KG1 (cell line): ENCODE measurements around the gene MAPKAPK3.
A peak's percentile ranks its signal among the peaks of the same experiment; 100 is the strongest.

Experiments used
- DNase-seq: peaks from one replicate; lab custom pipeline; 2025; lab: John Stamatoyannopoulos, UW

The MAPKAPK3 gene

GRCh38 chr3:50587806-50588758 is 28.9 kb upstream of the MAPKAPK3 start:
- DNase-seq: no peak

- DNase-seq: no peak
Measured at GRCh38 chr3:50588759-50589433, 28.1 kb upstream of the MAPKAPK3 start.

GRCh38 chr3:50591196-50591741 is 25.7 kb upstream of the MAPKAPK3 start:
- DNase-seq: no peak

GRCh38 chr3:50592568-50592967 is 24.4 kb upstream of the MAPKAPK3 start:
- DNase-seq: no peak

GRCh38 chr3:50594253-50594785 is 22.6 kb upstream of the MAPKAPK3 start:
- no peak for DNase-seq

GRCh38 chr3:50599115-50599715 is 17.7 kb upstream of the MAPKAPK3 start:
- DNase-seq: no peak

- DNase-seq: no peak
Measured at GRCh38 chr3:50599716-50600118, 17.2 kb upstream of the MAPKAPK3 start.

GRCh38 chr3:50600141-50600753 is 16.7 kb upstream of the MAPKAPK3 start:
- DNase-seq: no peak

GRCh38 chr3:50600841-50601591 is 15.9 kb upstream of the MAPKAPK3 start:
- DNase-seq: peak; percentile 70

- no peak for DNase-seq
Measured at GRCh38 chr3:50602595-50603191, 14.3 kb upstream of the MAPKAPK3 start.

- DNase-seq: no peak
Measured at GRCh38 chr3:50603261-50604109, 13.5 kb upstream of the MAPKAPK3 start.

GRCh38 chr3:50604110-50604621 is 12.8 kb upstream of the MAPKAPK3 start:
- DNase-seq: no peak

GRCh38 chr3:50604628-50605588 is 12.0 kb upstream of the MAPKAPK3 start:
- DNase-seq: no peak

GRCh38 chr3:50605901-50606326 is 11.0 kb upstream of the MAPKAPK3 start:
- no peak for DNase-seq

- DNase-seq: no peak
Measured at GRCh38 chr3:50606596-50606995, 10.4 kb upstream of the MAPKAPK3 start.

- DNase-seq: no peak
Measured at GRCh38 chr3:50607271-50608091, 9.5 kb upstream of the MAPKAPK3 start.

GRCh38 chr3:50608278-50608677 is 8.7 kb upstream of the MAPKAPK3 start:
- no peak for DNase-seq
